A549 (cell line): ENCODE results near the gene ARL11. TPM values are rescaled to one million over a fixed set of nuclear protein-coding genes. Genes with fewer than 3 reads are reported as not detected.
A peak's percentile ranks its signal among the peaks of the same experiment; 100 is the strongest.

ENCODE experiments used
- ATAC-seq, 2 experiments: fragments of 200-7000 bp in 1 of 2; fragments of >200 bp in 1 of 2; cut with Nextera tagmentation in 1 of 2; cut with Tn5 transposase in 1 of 2; 3 replicates each; pipeline versions ENCODE4 v1.8.0 to v1.9.1; 2018 to 2020; ENCODE audit warnings: mild to moderate bottlenecking in 1 of 2, moderate library complexity in 1 of 2
- CTCF ChIA-PET: fragments of 300-600 bp; sonication (Branson Sonifier 250); formaldehyde crosslinking; extraction: SDS; loops from one replicate; lab custom pipeline; 2021; ENCODE audit warnings: antibody characterized with exemption, inconsistent platforms; lab: Yijun Ruan, JAX
- POLR2A ChIA-PET: fragments of 350-600 bp; formaldehyde crosslinking; extraction: SDS; loops from one replicate; lab custom pipeline; 2021; ENCODE audit warnings: antibody characterized with exemption, inconsistent platforms; lab: Yijun Ruan, JAX
- DNase-seq, 2 experiments: peaks; one replicate each; pipeline versions ENCODE4 v3.0.0 to v3.0.0-alpha.2; 2011 to 2016; ENCODE audit warnings: low read depth in 1 of 2, low spot score in 1 of 2
- FAIRE-seq: peaks from 2 replicates; lab custom pipeline; 2011; peaks lifted over from hg19 to GRCh38; lab: Jason Lieb, UNC
- H3K27ac ChIP-seq, 2 experiments: fragments of >200 bp; sonication (Bioruptor Twin); formaldehyde crosslinking; 3 replicates each; pipeline ENCODE4 v1.5.1; 2016 to 2017
- H3K4me1 ChIP-seq: fragments of >200 bp; sonication (Bioruptor Twin); formaldehyde crosslinking; 3 replicates; pipeline ENCODE4 v1.6.1; 2016
- H3K4me2 ChIP-seq: fragments of >200 bp; sonication (Bioruptor Twin); formaldehyde crosslinking; 3 replicates; pipeline ENCODE4 v1.6.1; 2016
- H3K4me3 ChIP-seq: fragments of >200 bp; sonication (Bioruptor Twin); formaldehyde crosslinking; 3 replicates; pipeline ENCODE4 v1.5.1; 2016
- H3K9me3 ChIP-seq: fragments of >200 bp; sonication (Bioruptor Twin); formaldehyde crosslinking; 3 replicates; pipeline ENCODE4 v1.6.1; 2016
- CBX2 ChIP-seq: fragments of 200-600 bp; sonication (generic); IDR thresholded peaks from 2 replicates; pipeline ENCODE4 v1.6.1; 2016; ENCODE audit warnings: low read depth, mild to moderate bottlenecking, borderline replicate concordance
- CHD4 ChIP-seq: fragments of 200-600 bp; sonication (generic); IDR thresholded peaks from 2 replicates; pipeline ENCODE4 v1.6.1; 2016; ENCODE audit warnings: antibody characterized with exemption, mild to moderate bottlenecking, borderline replicate concordance
- CTCF ChIP-seq: fragments of >200 bp; sonication (Bioruptor Twin); formaldehyde crosslinking; IDR thresholded peaks from 3 replicates; pipeline ENCODE4 v1.5.1; 2016
- ELK1 ChIP-seq: fragments of 150-350 bp; IDR thresholded peaks from 2 replicates; pipeline ENCODE4 v1.6.1; 2014; ENCODE audit warnings: low read depth, mild to moderate bottlenecking, low read length
- EP300 ChIP-seq, 2 experiments: fragments of >200 bp; sonication (Bioruptor Twin); formaldehyde crosslinking; IDR thresholded peaks; 2 replicates in 1 of 2; 3 replicates in 1 of 2; pipeline ENCODE4 v1.6.1; 2016 to 2017
- ESRRA ChIP-seq: fragments of 150-350 bp; IDR thresholded peaks from 2 replicates; pipeline ENCODE4 v1.6.1; 2014; ENCODE audit warnings: mild to moderate bottlenecking, low read length, borderline replicate concordance
- FOXS1 ChIP-seq: fragments of 250-450 bp; sonication (Bioruptor Pico); IDR thresholded peaks from 2 replicates; pipeline ENCODE4 v1.5.0; 2020; ENCODE audit warnings: mild to moderate bottlenecking, moderate library complexity
- HES2 ChIP-seq: fragments of >200 bp; sonication (Bioruptor Twin); formaldehyde crosslinking; IDR thresholded peaks from 2 replicates; pipeline ENCODE4 v1.6.1; 2016
- JUNB ChIP-seq: fragments of >200 bp; sonication (Bioruptor Twin); formaldehyde crosslinking; IDR thresholded peaks from 2 replicates; pipeline ENCODE4 v1.6.1; 2016
- KDM1A ChIP-seq: fragments of 200-600 bp; sonication (generic); IDR thresholded peaks from 2 replicates; pipeline ENCODE4 v1.6.1; 2016; ENCODE audit warnings: low read depth, mild to moderate bottlenecking
- MAX ChIP-seq: IDR thresholded peaks from 2 replicates; pipeline ENCODE4 v1.6.1; 2012
- MYC ChIP-seq: IDR thresholded peaks from 2 replicates; pipeline ENCODE4 v1.6.1; 2012; ENCODE audit warnings: mild to moderate bottlenecking, inconsistent platforms, low read length, improper control_type of control experiment, borderline replicate concordance
- NFE2L2 ChIP-seq: fragments of 150-350 bp; conservative IDR thresholded peaks from 2 replicates; pipeline ENCODE4 v1.6.1; 2014; ENCODE audit warnings: low read length
- NR3C1 ChIP-seq: fragments of >200 bp; sonication (Bioruptor Twin); formaldehyde crosslinking; IDR thresholded peaks from 3 replicates; pipeline ENCODE4 v1.6.1; 2017
- POLR2AphosphoS2 ChIP-seq: conservative IDR thresholded peaks from 2 replicates; pipeline ENCODE4 v1.6.1; 2012; ENCODE audit warnings: low read length, improper control_type of control experiment, inconsistent platforms
- RAD21 ChIP-seq, 2 experiments: fragments of >200 bp in 1 of 2; sonication (Bioruptor Twin) in 1 of 2; formaldehyde crosslinking in 1 of 2; IDR thresholded peaks in 1 of 2; conservative IDR thresholded peaks in 1 of 2; 2 replicates in 1 of 2; 3 replicates in 1 of 2; pipeline ENCODE4 v1.6.1; 2012 to 2018; ENCODE audit warnings: inconsistent platforms in 1 of 2
- RCOR1 ChIP-seq: fragments of 150-350 bp; IDR thresholded peaks from 2 replicates; pipeline ENCODE4 v1.6.1; 2014; ENCODE audit warnings: antibody characterized with exemption, low read length, low read depth
- RFX5 ChIP-seq: fragments of 450-650 bp; IDR thresholded peaks from 2 replicates; pipeline ENCODE4 v1.7.1; 2014; ENCODE audit warnings: antibody characterized with exemption, mild to moderate bottlenecking, moderate library complexity
- RNF2 ChIP-seq: fragments of 200-600 bp; sonication (generic); IDR thresholded peaks from 2 replicates; pipeline ENCODE4 v1.6.1; 2016; ENCODE audit warnings: low read depth, mild to moderate bottlenecking, antibody characterized with exemption, moderate library complexity, borderline replicate concordance
- SMC3 ChIP-seq: fragments of >200 bp; sonication (Bioruptor Twin); formaldehyde crosslinking; IDR thresholded peaks from 3 replicates; pipeline ENCODE4 v1.6.1; 2018; ENCODE audit warnings: inconsistent platforms
- SREBF2 ChIP-seq: fragments of 450-650 bp; IDR thresholded peaks from 2 replicates; pipeline ENCODE4 v1.6.1; 2014; ENCODE audit warnings: mild to moderate bottlenecking, moderate library complexity
- ZC3H11A ChIP-seq: fragments of 450-650 bp; IDR thresholded peaks from 2 replicates; pipeline ENCODE4 v1.6.1; 2014; ENCODE audit warnings: antibody characterized with exemption, mild to moderate bottlenecking
- ZFP36 ChIP-seq: fragments of 450-650 bp; IDR thresholded peaks from 2 replicates; pipeline ENCODE4 v1.6.1; 2014; ENCODE audit warnings: borderline replicate concordance; ENCODE audit not compliant: partially characterized antibody
- WGBS: methylation state at CpG from one replicate; pipeline ENCODE4 v1.1.6; 2017; ENCODE audit errors: missing lambda C conversion rate; 5-methylcytosine and 5-hydroxymethylcytosine counted together
- polyA plus RNA-seq, 4 experiments: library from polyadenylated mRNA; depleted of rRNA in 3 of 4; stranded (reverse); fragments of >200 nt; fragmentation: RNase III in 1 of 4; extraction: RNeasy Plus Mini Kit Qiagen cat#74134 plus additional on column Dnase treatment in 1 of 4; gene quantifications; 2 replicates in 3 of 4; 3 replicates in 1 of 4; pipeline ENCODE4 v1.2.3, GENCODE V29; 2011 to 2017
- TF ChIP-seq, protein P1 (sequence below): fragments of 450-650 bp; IDR thresholded peaks from 2 replicates; pipeline ENCODE4 v1.6.1; 2014; ENCODE audit warnings: antibody characterized with exemption
- TF ChIP-seq, protein P2 (sequence below): fragments of 200-600 bp; sonication (generic); IDR thresholded peaks from 2 replicates; pipeline ENCODE4 v1.6.1; 2016; ENCODE audit warnings: antibody characterized with exemption, mild to moderate bottlenecking, moderate library complexity

ARL11 gene
- polyA plus RNA-seq, 2 of the 4 experiments (the other 2 are of a cell fraction), result not detected

DNA sequence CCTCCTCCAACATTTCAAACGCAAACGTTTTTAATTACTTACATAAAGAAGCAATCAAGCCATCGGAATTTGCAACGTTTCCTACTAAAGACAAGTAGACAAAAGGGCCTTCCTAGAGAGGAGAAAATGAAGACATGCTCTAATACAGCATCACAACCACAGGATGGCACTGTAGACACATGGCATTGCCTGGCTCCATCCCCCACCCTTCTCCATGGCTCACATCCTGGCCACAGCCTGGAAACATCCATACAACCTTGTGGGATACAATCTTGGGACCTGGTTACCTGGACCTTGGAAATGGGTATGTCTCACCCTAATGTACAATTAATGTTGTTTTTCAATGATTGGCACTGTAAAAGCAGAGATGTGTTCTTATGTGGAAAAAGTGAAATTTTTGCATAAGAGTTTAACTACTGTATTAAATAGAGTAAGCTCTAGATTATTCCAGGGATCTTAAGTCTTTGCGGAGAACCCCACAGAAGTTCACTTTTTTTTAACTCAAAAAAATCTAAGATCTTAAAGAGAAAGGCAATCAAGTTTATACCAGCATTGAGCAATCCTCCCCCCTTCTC is 41.5 kb downstream of the ARL11 start:
- H3K4me2 ChIP-seq, result no peak overlapping the region
- POLR2A ChIA-PET, result no interaction called here

DNA sequence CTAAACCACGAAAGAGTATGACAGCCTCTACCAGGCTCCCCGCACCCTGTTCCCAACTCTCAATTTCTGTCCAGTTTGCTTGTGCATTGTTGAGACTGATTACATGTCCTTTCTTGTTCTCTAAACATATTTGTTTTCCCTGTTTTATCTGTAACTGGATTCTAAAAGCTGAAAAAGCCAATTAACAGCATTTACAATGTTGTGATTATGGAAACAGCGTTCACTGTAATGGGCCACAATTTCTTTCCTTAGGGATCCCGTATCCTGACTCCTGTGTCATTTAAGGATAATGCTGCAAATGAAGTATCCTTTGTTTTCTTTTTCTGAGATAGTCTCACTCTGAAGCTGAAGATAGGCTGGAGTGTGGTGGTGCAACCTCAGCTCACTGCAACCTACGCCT is 42.5 kb downstream of the ARL11 start:
- POLR2A ChIA-PET, result no interaction called here

More for the DNA sequence above, 41.5 kb downstream of the ARL11 start:
- TF ChIP-seq MAX (0 out of 2 replicates have a peak, but pooled peaks have one; percentile 21), SMC3 (peak; percentile 66), POLR2AphosphoS2 (no peak), RAD21 (conservative IDR thresholded peaks at IDR 0.05 in 1 of 2, IDR thresholded peaks at IDR 0.05 in 1 of 2) (peak; percentile 75 to 82), ESRRA (no peak), HES2 (no peak), CTCF (peak; percentile 67)
- no peak for FAIRE-seq
- ATAC-seq, result peak; percentile 97 to 99
- peaks cover 14% of the 10 kb centered on the region; the same call in 2 of the 3 replicates for H3K4me1 ChIP-seq
- CTCF ChIA-PET, result interaction anchor here (0.7 to 1.5 kb wide), 5 partner anchors 10 to 182 kb away, joined by 3 to 4 read pairs (median 3); no protein-coding TSS in a partner anchor
- H3K4me3 ChIP-seq, result no peak overlapping the region
- no peak overlapping the region for H3K27ac ChIP-seq
- peak; percentile 28 to 73 for DNase-seq
- 44% methylated on average over 5 of the region's 5 CpGs for WGBS
- no peaks in the 10 kb centered on the region for H3K9me3 ChIP-seq

DNA sequence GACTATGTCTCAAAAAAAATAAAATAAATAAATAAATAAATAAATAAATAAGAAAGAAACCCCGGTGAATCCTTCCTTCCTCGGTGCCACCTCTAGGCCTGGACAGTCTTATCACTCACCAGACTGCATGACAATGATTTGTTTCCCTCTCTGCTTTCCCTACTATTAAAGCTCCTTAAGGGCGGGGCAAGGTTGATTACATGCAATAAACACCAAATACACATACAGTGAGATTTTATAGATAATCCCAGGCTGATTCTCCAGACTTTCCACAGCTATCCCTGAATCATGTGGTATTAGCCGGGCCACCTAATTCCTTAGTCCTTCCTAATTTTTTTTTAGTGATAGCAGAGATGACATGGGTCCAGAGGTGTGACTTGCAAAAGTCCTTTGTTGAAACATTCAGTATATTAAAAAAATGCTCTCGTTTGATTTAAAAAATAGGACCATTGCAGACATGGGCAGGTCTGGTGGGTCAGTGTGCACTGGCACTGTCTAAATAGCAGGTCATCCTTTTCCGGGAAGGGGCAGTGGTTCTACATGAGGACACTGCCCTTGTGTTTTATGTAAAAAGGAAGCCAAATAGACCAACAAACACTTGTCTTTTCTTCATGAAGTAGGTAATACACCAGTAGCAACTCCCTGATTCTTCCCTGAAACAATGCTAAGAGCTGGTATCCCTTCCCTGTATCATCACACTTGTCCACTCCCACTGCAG is 48.4 kb downstream of the ARL11 start:
- no peak for FAIRE-seq
- Histone ChIP-seq H3K9me3 (no peaks in the 10 kb centered on the region), H3K4me2 (no peak overlapping the region), H3K4me1 (no peaks in the 10 kb centered on the region), H3K27ac (no peak overlapping the region), H3K4me3 (no peak overlapping the region)
- WGBS, result 94% methylated on average over 6 of the region's 6 CpGs
- ChIA-PET POLR2A (interaction anchor here (1.1 kb wide), 1 partner anchor 116 kb away, joined by 3 read pairs; no protein-coding TSS in a partner anchor), CTCF (interaction anchor here (1.5 to 1.8 kb wide), 2 partner anchors 9 to 172 kb away, joined by 3 read pairs; no protein-coding TSS in a partner anchor)
- no peak for ATAC-seq
- no peak for DNase-seq
- no peak for TF ChIP-seq FOXS1 (CRISPR knock-in tag)
- TF ChIP-seq NR3C1, result no peak
- no peak for TF ChIP-seq HES2
- TF ChIP-seq SREBF2, result no peak
- TF ChIP-seq RNF2, result no peak
- no peak for TF ChIP-seq EP300 (IDR thresholded peaks at IDR 0.05)
- TF ChIP-seq, protein P1, sequence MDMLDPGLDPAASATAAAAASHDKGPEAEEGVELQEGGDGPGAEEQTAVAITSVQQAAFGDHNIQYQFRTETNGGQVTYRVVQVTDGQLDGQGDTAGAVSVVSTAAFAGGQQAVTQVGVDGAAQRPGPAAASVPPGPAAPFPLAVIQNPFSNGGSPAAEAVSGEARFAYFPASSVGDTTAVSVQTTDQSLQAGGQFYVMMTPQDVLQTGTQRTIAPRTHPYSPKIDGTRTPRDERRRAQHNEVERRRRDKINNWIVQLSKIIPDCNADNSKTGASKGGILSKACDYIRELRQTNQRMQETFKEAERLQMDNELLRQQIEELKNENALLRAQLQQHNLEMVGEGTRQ, result no peak
- no peak for TF ChIP-seq MYC
- no peak for TF ChIP-seq POLR2AphosphoS2
- TF ChIP-seq, protein P2, sequence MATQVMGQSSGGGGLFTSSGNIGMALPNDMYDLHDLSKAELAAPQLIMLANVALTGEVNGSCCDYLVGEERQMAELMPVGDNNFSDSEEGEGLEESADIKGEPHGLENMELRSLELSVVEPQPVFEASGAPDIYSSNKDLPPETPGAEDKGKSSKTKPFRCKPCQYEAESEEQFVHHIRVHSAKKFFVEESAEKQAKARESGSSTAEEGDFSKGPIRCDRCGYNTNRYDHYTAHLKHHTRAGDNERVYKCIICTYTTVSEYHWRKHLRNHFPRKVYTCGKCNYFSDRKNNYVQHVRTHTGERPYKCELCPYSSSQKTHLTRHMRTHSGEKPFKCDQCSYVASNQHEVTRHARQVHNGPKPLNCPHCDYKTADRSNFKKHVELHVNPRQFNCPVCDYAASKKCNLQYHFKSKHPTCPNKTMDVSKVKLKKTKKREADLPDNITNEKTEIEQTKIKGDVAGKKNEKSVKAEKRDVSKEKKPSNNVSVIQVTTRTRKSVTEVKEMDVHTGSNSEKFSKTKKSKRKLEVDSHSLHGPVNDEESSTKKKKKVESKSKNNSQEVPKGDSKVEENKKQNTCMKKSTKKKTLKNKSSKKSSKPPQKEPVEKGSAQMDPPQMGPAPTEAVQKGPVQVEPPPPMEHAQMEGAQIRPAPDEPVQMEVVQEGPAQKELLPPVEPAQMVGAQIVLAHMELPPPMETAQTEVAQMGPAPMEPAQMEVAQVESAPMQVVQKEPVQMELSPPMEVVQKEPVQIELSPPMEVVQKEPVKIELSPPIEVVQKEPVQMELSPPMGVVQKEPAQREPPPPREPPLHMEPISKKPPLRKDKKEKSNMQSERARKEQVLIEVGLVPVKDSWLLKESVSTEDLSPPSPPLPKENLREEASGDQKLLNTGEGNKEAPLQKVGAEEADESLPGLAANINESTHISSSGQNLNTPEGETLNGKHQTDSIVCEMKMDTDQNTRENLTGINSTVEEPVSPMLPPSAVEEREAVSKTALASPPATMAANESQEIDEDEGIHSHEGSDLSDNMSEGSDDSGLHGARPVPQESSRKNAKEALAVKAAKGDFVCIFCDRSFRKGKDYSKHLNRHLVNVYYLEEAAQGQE, result no peak
- TF ChIP-seq ZC3H11A, result no peak
- no peak for TF ChIP-seq RCOR1
- TF ChIP-seq ELK1, result no peak
- no peak for TF ChIP-seq ESRRA
- TF ChIP-seq NFE2L2, result no peak
- TF ChIP-seq CBX2, result no peak

More for the DNA sequence above, 42.5 kb downstream of the ARL11 start:
- H3K9me3 ChIP-seq, result no peaks in the 10 kb centered on the region
- ATAC-seq, result no peak
- TF ChIP-seq KDM1A (no peak), JUNB (no peak), RFX5 (no peak), ZFP36 (no peak), NFE2L2 (no peak), CHD4 (no peak)
- TF ChIP-seq, all 56 proteins: peak for 0
- Histone ChIP-seq H3K4me1 (peaks cover 14% of the 10 kb centered on the region; the same call in 2 of the 3 replicates), H3K27ac (no peak overlapping the region), H3K4me3 (no peak overlapping the region), H3K4me2 (no peak overlapping the region)
- WGBS, result 92% methylated on average over 5 of the region's 5 CpGs
- FAIRE-seq (no peak), DNase-seq (no peak)
- CTCF ChIA-PET, result interaction anchor here (0.8 to 1.5 kb wide), 5 partner anchors 9 to 453 kb away, joined by 3 to 4 read pairs (median 3); no protein-coding TSS in a partner anchor
